Suppressor macrophage treated with lipopolysaccharide for 4 hours (primary cell): ENCODE results near the gene PHF13.
"Not testable (repeated sequence)": the region's sequence is repeated elsewhere in the genome, so short reads cannot be mapped to it uniquely, and the experiment has no call there.

Experiments
- DNase-seq: peaks from one replicate; pipeline ENCODE4 v3.0.0-alpha.2; 2020

PHF13 gene

DNA sequence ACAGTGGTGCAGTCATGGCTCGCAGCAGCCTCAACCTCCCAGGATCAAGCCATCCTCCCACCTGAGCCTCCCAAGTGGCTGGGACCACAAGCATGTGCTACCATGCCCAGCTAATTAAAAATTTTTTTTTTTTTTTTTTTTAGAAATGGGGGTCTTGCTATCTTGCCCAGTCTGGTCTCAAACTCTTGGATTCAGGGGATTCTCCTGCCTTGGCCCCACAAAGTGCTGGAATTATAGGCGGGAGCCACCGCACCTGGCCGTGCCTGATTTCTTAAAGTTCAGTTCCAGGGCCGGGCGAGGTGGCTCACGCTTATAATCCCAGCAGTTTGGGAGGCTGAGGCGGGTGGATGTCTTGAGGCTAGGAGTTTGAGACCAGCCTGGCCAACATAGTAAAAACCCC lies 17.5 kb downstream of the PHF13 start:
- no peak for DNase-seq

DNA sequence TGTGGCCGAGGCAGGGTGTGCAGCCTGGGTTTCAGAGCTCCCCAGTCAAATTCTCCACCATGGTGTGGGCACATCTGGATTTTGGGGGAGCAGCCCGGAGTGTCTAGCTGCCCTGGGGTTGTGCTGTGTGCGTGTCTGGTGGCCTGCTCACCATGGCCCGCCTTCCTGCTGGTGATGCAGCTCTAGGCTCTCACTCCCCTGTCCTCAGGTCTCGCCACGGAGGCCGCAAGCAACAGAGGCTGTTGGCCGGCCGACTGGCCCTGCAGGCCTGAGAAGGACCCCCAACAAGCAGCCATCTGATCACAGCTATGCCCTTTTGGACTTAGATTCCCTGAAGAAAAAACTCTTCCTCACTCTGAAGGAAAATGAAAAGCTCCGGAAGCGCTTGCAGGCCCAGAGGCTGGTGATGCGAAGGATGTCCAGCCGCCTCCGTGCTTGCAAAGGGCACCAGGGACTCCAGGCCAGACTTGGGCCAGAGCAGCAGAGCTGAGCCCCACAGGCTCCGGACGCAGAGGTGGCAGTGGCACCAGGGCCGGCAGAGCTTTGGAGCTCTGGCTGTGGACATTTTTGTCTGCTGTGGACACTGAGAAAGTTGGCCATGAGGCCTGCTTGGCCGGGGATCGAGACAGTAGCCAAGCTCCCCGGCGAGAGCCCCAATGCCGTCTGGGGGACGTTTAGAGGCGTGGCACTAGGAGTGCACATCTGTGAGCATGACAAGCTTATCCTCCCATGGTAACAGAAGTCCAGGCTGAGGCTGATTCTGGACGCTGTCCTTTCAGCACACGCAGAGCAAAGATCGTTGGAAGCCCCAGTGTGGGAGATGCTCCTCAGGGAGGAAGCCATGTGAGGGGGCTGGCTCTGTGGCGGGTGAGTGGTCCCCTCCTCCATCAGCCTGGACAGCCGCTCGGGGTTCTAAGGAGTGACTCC lies 19.3 kb downstream of the PHF13 start:
- no peak for DNase-seq

- DNase-seq: peak; percentile 20
Measured at GRCh38 chr1:6634371-6635052, 21.0 kb downstream of the PHF13 start.

DNA sequence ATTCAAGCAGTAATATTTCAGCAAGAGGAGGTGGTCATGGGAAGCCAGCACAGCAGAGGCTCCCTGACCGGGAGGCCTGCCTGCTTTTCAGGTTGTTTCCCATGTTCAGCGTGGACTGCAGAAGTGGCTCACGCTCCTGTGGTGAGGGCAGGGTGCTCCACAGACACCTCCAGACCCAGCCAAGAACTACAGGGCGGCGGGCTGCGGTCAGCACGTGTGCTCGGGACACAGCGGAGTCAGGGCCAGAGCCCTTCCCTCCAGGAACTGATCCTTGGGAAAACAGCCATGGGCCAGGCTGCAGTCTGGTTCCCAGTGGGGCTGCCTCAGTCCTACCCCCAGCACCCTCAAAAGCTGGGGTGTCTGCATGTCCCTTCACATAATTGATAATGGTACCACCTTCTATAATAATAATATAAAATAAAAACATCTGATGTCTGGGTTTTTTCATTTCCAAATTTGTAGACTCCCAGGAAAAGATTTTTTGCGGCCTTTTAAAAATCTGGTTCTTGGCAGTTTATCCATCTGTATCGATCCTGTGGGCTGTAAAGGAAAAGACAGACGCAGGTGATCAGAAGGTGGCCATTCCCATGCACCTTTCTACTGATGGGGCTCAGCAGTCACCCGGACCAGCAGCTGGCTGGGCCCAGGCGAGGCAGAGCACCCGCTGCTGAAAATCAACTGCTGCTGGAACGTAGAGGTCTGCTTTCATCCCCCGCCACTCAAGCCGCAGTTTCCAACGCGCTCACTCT lies 21.8 kb downstream of the PHF13 start:
- DNase-seq: no peak

- DNase-seq: no peak
Measured at GRCh38 chr1:6635910-6636760, 22.6 kb downstream of the PHF13 start.

GRCh38 chr1:6636778-6637177 lies 23.2 kb downstream of the PHF13 start:
- DNase-seq: not testable (repeated sequence)

DNA sequence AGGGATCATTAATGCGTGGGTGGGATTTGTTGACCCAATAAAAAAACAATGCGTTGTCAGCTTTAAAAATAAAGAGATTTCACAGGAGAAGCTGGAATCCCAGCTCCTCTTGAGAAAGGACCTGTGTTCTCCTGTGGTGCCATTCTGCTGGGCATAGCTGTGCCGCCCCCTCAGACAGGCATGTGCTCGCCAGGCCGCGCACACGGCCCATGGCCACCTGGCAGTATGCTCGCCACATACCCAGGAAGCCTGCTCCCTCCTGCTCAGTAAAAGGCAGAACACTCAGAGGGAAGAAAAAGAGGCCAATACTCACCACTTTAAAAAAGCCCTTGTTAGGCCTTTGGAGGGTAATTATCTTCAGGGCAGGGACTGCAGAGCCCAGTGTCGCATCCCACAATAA lies 24.2 kb downstream of the PHF13 start:
- no peak for DNase-seq

DNA sequence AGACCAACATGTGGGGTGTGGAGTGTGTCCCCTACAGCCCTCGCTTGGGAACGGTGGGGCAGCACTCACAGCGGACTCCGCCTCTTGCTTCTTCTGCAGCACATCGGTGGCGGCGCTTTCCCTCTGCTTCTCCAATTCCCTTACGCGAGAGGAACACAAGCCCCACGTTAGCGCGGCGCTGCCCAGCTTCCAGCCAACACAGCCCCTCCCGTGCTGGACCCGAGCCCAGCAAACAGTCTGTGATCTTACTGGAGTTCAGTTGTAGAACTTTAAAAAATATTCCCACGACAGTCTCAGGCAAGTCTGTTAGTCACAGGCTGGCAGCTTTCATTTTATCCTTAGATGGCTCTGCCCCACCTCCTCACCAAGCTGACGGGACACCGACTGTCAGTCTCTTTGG lies 24.7 kb downstream of the PHF13 start:
- DNase-seq: no peak

DNA sequence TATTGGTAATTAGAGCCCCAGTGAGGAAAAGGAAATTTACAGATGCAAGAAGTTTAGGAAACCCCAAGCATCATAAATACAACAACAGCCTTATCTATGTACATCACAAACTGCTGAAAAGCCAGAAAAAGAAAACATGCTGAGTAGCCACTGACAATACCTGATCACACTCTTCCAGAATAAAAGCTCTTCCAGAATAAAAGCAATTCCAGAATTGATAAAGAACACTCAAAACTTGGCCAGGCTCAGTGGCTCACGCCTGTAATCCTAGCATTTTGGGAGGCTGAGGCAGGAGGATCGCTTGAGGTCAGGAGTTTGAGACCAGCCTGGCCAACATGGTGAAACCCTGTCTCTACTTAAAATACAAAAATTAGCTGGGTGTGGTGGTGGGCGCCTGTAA lies 27.3 kb downstream of the PHF13 start:
- DNase-seq: not testable (repeated sequence)

- DNase-seq: no peak
Measured at GRCh38 chr1:6645018-6645417, 31.5 kb downstream of the PHF13 start.

GRCh38 chr1:6646499-6647148 lies 33.1 kb downstream of the PHF13 start:
- DNase-seq: peak; percentile 45

DNA sequence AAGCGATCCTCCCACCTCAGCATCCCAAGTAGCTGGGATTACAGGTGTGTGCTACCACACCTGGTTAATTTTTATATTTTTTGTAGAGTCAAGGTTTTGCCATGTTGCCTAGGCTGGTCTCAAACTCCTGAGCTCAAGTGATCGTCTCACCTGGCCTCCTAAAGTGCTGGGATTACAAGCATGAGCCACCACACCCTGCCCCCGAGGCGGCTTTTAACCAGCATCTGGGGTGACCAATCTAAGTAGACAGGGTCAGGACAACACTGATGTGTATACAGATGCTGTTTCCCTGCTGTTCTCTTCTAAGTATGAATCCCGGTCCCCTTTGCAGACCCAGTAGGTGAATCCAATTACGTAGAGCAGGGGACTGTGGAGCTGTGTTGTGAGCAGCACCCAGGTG lies 35.0 kb downstream of the PHF13 start:
- no peak for DNase-seq

- no peak for DNase-seq
Measured at GRCh38 chr1:6651909-6652308, 38.4 kb downstream of the PHF13 start.

- no peak for DNase-seq
Measured at GRCh38 chr1:6652986-6653385, 39.5 kb downstream of the PHF13 start.

DNA sequence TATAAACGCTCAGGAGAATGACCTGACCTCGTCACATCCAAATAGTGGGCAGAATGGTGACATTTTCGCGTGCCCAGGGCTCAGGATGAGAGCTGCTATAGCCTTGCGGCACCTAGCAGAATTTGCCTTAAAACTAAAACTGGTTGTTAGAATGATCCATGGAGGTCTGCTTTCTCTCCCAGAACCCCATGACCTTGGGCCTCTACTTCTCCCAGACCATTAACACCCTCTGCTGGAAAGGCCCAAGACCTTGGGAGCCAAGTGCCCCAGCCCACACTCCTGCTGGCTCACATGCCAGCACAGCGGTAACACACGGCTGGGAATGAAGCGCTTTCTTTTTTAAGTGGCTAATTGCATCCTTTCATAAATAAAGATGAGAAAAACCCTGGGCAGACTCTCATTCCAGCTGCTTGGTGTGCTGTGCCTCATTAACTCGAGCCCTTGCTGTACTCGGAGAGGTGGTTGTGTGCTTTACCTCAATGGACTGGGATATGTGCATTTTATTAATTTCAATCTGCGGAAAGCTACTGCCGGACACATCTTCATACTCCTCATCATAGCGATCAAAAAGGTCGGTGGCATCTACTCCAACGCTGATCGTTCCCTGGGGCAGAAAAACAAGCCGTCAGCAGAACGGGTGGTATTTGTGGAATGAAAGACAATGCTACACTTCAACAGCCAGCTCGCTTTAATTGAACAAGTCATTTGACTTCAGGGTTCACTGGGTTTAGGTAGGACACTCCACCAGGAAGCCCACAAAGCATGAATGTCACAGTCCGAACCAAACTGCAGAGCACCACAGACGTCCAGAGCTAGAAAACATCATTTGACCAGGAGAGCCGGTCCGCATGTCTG lies 40.1 kb downstream of the PHF13 start:
- no peak for DNase-seq

DNA sequence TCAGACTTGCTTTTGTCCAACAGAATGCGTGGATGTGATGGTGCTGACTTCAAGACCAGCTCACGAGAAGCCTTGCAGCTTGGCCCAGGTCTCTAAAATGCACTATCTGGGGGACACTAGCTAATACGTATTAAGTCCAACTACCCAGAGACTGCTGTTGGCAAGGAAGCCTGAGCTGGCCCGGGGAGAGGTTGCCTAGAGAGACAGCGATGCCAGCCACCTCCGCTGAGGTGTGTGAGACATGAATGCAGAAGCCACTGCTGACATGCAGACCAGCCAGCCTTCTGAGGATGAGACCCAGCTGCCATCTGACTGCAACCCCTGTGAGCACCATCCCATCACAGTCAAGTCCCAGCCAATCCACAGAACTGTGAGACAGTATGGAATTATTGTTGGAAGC lies 43.6 kb downstream of the PHF13 start:
- no peak for DNase-seq

DNA sequence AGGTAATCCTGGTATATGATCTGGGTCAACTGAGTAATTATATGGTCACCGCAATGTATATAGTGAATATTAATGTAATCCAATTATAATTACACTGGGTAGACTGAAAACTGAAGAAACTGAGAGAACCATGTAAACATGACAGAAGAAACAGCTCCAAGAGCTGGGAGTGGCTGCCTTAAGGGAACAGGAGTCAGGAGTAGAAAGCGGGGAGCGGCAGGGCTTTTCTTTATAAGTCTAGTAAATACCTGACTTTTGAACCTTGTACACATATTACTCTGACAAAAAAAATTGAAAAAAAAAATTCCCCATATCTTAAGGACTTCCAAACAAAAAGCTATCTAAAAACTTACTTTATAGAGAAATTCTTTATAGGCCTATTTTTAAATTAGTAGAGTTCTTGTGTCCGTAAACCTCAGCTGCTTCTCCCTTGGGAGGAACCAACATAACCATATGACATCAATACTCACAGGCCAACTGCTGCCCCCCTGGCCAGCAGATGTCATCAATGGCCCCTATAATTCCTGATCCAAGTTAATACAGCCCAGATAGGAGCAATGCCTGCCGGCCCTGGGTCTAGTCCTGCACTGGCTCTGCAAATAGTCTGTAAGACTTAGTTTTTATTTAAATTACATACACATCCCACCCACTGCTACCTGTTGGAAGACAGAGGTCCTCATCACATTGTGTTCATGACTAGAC lies 45.0 kb downstream of the PHF13 start:
- no peak for DNase-seq

- DNase-seq: no peak
Measured at GRCh38 chr1:6660415-6661049, 47.0 kb downstream of the PHF13 start.

GRCh38 chr1:6662468-6662867 lies 48.9 kb downstream of the PHF13 start:
- not testable (repeated sequence) for DNase-seq

DNA sequence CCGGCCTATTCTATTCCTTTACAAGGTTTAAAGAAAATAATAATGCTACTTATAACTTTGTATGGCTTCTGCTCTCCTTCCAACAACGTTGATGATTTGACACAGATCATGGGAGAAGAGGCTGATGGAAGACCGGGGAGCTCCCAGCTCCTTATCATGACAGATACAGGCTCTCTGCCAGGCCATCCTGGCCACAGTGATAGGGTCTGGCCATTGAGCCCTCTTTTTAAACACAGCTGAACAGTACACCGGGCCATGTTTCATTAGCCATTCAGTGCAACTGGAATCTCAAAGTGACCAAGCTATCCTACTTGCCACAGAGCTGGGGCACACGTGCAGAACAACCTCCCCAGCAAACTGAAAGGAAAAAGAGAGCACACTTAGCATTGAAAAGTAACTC lies 53.2 kb downstream of the PHF13 start:
- DNase-seq: no peak
